GM18951 (cell line): ENCODE measurements around the gene CLDN20.

Experiments used
- POLR2A ChIP-seq: IDR thresholded peaks from 4 replicates; pipeline ENCODE4 v1.6.1; 2011; ENCODE audit warnings: mild to moderate bottlenecking; ENCODE audit not compliant: insufficient read length, insufficient read depth; ENCODE audit errors: extremely low read depth
- in situ Hi-C: fragments of 300-500 bp; cut with MboI; formaldehyde crosslinking; loops from one replicate; pipeline ENCODE4 v1.12.0; 2022; ENCODE audit warnings: low sequenced_read_pairs, mixed read lengths, inconsistent platforms; ENCODE audit not compliant: unreplicated experiment

Gene CLDN20

DNA sequence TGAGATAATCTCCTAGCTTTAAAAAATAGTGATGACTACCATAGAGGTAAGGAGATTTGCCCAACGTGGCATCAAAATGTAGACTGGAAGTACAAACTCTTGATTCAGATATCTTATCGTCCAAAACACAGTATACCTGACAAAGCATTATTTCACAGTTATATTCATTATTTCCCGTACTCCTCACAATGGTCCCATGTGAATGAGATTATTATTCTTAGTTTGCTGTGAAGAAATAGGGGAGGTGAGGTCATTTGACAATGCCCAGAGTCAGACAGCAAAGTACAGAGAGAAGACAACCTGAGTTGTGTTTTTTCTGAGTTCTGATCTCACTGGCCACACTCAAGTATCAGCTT, 51.7 kb downstream of the CLDN20 start:
- in situ Hi-C loops, result no loop called here
- TF ChIP-seq POLR2A, result no peak

DNA sequence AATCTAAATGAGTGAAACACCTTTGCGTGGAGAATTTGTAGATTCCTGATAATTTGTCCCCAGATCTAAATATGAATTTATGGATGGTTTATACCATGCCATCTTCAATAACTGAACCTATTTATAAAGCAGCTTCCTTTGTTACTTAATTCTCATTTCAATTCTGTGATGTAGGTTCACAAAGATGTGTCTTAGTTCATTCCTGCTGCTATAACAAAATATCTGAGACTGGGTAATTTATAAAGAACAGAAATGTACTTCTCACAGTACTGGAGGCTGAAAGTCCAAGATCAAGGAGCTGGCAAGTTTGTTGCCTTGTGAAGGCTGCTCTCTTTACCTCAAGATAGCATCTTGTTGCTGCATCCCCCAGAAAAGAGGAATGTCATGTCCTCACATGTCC, 52.6 kb downstream of the CLDN20 start:
- in situ Hi-C loops, result no loop called here
- TF ChIP-seq POLR2A, result no peak

DNA sequence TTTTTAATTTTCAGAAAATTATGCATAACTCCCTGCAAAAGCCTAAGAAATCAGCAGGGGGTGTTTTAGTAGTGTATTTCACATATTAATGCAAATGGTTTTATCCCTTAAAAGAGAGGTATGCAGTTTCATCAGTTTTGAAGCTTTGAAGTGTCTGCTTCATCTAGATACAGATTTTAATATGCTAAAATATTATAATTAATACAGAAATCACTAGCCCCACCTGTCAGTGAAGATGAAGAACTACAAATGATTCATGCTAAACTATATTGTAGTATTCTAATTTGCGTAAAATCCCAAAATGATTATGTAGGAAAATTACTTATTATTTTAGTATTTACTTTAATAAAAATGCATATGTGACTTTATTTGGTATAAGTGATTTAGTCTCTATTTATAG, 53.4 kb downstream of the CLDN20 start:
- in situ Hi-C loops, result no loop called here
- TF ChIP-seq POLR2A, result no peak

DNA sequence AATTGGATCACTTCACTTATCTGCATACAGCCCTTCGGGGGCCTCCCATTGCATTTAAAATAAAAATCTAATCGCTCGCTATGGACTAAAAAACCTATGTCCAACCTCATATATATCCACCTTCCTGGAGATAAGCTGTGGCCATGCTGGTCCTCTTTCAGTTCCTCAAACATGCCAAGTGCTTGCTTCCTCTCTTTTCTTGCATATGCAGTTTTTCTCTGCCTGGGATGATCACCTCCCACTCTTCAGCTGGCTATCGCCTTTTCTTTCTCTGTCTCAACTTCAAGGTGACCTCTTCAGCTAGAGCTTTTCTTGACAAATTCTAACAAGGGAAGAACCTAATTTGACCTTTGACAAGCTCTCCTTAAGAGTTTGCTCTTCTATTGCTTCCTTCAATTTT, 56.1 kb downstream of the CLDN20 start:
- TF ChIP-seq POLR2A, result no peak
- in situ Hi-C loops, result no loop called here

DNA sequence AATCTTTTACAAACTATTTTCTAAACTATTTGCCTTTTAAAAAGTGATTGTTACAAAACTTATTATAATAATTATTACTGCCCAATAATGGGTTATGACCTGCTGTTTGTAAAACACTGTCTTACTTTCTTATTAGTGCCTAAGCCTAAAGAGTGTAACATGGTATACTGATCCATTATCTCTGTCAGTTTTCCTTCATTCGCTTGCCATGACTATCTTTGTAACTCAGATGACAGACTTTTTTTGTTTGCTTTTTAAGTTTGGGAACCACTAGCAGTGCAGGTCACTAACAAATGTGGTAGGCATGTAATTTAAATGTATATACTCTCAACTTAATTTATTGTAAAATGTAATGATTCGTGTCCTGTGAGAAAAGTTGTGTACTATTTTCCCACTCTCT, 60.4 kb downstream of the CLDN20 start:
- in situ Hi-C loops, result no loop called here
- TF ChIP-seq POLR2A, result no peak

DNA sequence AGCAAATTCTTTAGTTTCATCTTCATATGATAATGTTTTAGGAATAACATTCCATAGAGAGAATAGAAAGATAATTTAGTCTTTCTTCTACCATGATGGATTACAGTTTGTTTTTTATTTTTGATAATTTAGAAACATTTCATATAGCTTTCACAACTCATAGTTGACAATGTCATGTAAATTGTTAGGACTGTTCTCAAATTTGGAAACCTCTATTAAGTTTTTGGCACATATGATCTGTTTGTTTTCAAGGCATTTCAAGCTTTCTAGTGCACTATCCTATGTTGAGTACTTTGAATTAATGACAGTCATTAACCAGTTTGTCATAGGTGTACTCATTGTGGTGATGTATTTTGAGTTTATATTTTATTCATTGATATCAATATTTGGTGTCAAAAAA, 61.2 kb downstream of the CLDN20 start:
- TF ChIP-seq POLR2A, result no peak
- in situ Hi-C loops, result loop anchor here (5.0 to 25.0 kb wide), 4 partner anchors 207 to 1237 kb away; no protein-coding TSS in a partner anchor

DNA sequence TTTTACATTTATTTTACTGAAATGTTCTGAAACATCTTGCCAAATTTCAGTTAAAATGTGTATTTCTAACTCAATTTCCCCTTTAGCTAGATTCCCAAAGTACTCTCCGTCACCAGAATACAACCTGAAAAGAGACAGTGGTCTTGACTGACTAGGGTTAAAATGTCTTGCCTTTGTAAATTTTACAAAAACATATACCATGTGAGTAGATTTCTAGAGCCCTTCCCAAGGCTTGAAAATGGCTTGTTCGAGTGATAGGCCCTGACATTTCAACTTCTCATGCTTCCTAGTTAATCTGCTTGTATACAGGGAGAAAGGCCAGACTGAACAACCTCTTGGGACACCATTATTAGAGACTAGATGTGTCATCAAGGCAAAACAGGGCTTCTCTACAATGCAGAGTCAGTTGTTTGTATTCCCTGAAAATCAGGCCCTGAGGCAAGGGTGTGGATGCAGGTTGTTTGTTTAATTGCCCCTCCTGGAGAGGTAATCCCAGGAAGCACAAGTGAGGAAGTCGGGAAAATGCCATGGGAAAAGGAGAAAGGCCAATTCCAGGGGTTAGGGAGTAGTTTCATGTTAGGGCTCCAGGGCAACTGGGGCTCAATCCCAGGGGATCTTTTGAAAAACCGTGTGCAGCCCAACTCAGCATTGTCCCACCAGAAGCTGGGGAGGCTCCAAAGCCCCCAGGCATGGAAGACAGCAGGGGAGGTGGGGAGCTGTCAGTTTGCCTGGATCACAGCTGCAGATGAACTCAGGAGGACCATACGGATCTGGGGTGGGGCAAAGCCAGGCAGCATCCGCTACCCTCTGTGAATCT, 62.1 kb downstream of the CLDN20 start:
- in situ Hi-C loops, result loop anchor here (5.0 to 25.0 kb wide), 4 partner anchors 206 to 1236 kb away; no protein-coding TSS in a partner anchor
- TF ChIP-seq POLR2A, result no peak
